K562 (cell line): ENCODE measurements around the gene GZMM. TPM values are rescaled to one million over a fixed set of nuclear protein-coding genes. Genes with fewer than 3 reads are reported as not detected.

Experiments used
- CREB1 ChIP-seq, 2 experiments: sonication (generic) in 1 of 2; formaldehyde crosslinking in 1 of 2; IDR thresholded peaks; 2 replicates each; pipeline versions ENCODE4 v1.6.1 to v1.8.0; 2012 to 2022; ENCODE audit warnings: inconsistent platforms in 1 of 2, mild to moderate bottlenecking in 1 of 2, missing genetic modification reagents in 1 of 2, moderate library complexity in 1 of 2
- ETV1 ChIP-seq: fragments of 450-650 bp; conservative IDR thresholded peaks from 2 replicates; pipeline ENCODE4 v1.6.1; 2016; ENCODE audit warnings: missing genetic modification characterization, control low read depth, low read depth, missing compliant biosample characterization
- NFE2 ChIP-seq: IDR thresholded peaks from 2 replicates; pipeline ENCODE4 v1.6.1; 2014; ENCODE audit warnings: antibody characterized with exemption, low read depth
- POLR2G ChIP-seq: fragments of 200-400 bp; formaldehyde crosslinking; IDR thresholded peaks from 2 replicates; pipeline ENCODE4 v1.6.1; 2017; ENCODE audit warnings: low read depth, mild to moderate bottlenecking, antibody characterized with exemption, low read length, moderate library complexity
- TBP ChIP-seq: optimal IDR thresholded peaks from 2 replicates; pipeline ENCODE3; 2011; ENCODE audit warnings: low read depth, low read length, improper control_type of control experiment
- TEAD4 ChIP-seq, 2 experiments: sonication (generic) in 1 of 2; formaldehyde crosslinking in 1 of 2; IDR thresholded peaks; 2 replicates each; pipeline versions ENCODE4 v1.6.1 to v1.8.0; 2012 to 2022; ENCODE audit warnings: borderline replicate concordance in 1 of 2, inconsistent platforms in 1 of 2, low read length in 1 of 2, mild to moderate bottlenecking in 1 of 2, missing genetic modification reagents in 1 of 2
- THRAP3 ChIP-seq: fragments of 450-650 bp; IDR thresholded peaks from 2 replicates; pipeline ENCODE4 v1.6.1; 2016; ENCODE audit warnings: mild to moderate bottlenecking, inconsistent platforms, borderline replicate concordance
- polyA plus RNA-seq, 8 experiments: library from polyadenylated mRNA; depleted of rRNA in 4 of 8; stranded (reverse) in 5 of 8; unstranded in 3 of 8; fragments of >200 nt; fragmentation: Nextera tagmentation in 2 of 8; fragmentation: Illumina TruSeq in 1 of 8; extraction: Ambion mirVana in 2 of 8; extraction: Trizol in 1 of 8; gene quantifications; 2 replicates each; pipeline versions ENCODE4 v1.2.1 to v1.2.3, GENCODE V29; 2011 to 2014; ENCODE audit warnings: inconsistent platforms in 1 of 8, missing spikeins in 1 of 8
- total RNA-seq, 7 experiments: library from RNA; depleted of rRNA in 6 of 7; stranded (reverse); fragments of >200 nt in 6 of 7; fragmentation: Illumina TruSeq in 2 of 7; extraction: Trizol in 2 of 7; gene quantifications; 2 replicates each; pipeline versions ENCODE4 v1.2.1 to v1.2.3, GENCODE V29; 2011 to 2021; ENCODE audit warnings: low replicate concordance in 1 of 7
- TF ChIP-seq, protein P1 (sequence below): sonication (generic); formaldehyde crosslinking; IDR thresholded peaks from 2 replicates; pipeline ENCODE4 v1.8.0; 2022; ENCODE audit warnings: missing genetic modification reagents, mild to moderate bottlenecking, borderline replicate concordance
- TF ChIP-seq, protein P2 (sequence below), 3 experiments: fragments of 200-800 bp in 1 of 3; sonication (Bioruptor generic) in 1 of 3; sonication (generic) in 1 of 3; formaldehyde crosslinking in 1 of 3; IDR thresholded peaks; 2 replicates each; pipeline versions ENCODE4 v1.6.1 to v1.8.0; 2016 to 2022; ENCODE audit warnings: mild to moderate bottlenecking in 2 of 3, missing compliant biosample characterization in 2 of 3, missing genetic modification characterization in 2 of 3, missing genetic modification reagents in 1 of 3
- TF ChIP-seq, protein P3 (sequence below): fragments of 250-450 bp; sonication (Bioruptor Pico); IDR thresholded peaks from 2 replicates; pipeline ENCODE4 v1.8.0; 2021; ENCODE audit warnings: borderline replicate concordance, mild to moderate bottlenecking, moderate library complexity; ENCODE audit not compliant: poor library complexity, severe bottlenecking
- TF ChIP-seq, protein P4 (sequence below): fragments of 450-650 bp; IDR thresholded peaks from 2 replicates; pipeline ENCODE4 v1.6.1; 2016; ENCODE audit warnings: mild to moderate bottlenecking
- TF ChIP-seq, protein P5 (sequence below): sonication (generic); formaldehyde crosslinking; IDR thresholded peaks from 2 replicates; pipeline ENCODE4 v1.8.0; 2023; ENCODE audit warnings: mild to moderate bottlenecking, missing genetic modification reagents
- TF ChIP-seq, protein P6 (sequence below), 2 experiments: fragments of 450-650 bp in 1 of 2; sonication (generic) in 1 of 2; formaldehyde crosslinking; conservative IDR thresholded peaks; 2 replicates each; pipeline versions ENCODE4 v1.4.0 to v1.8.1; 2020 to 2022; ENCODE audit warnings: mild to moderate bottlenecking in 1 of 2, missing genetic modification reagents in 1 of 2

The GZMM gene
- total and polyA plus RNA-seq, 9 of the 15 experiments (the other 6 are each of a cell fraction or from before 2014, with no cell fraction given), result 0.08 to 2.6 (median 0.70) TPM; not detected in 2

DNA sequence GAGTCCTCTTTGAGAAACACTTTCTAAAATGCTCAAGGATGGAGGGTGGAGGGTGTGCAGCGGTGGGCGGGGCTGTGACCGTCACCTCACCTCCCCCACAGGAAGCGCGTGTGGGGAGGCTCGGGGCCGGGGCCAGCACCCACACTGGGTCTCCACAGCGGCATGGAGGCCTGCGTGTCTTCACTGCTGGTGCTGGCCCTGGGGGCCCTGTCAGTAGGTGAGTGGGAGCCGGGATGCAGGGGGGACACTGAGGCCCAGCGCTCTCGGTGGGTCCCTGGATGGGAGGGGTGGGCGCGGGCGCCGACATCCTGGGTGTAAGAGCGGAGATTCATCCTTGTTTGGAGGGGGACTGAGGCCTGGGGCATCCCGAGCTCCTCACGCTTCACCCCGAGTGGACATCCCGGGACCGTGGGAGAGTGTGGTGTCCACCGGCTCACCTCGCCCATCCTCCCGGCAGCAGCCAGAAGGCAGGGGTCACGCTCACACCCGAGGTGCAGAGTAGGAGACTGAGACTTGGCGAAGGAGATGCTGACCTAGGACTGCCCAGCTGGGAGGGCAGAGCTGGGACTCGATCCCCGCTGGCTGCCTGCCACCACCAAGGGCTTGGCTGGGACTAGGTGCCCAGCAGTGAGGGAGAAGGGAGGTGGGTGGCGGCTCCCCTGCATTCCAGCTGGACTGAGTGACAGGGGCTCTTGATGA, at the start of gene GZMM (continued):
- TF ChIP-seq, protein P1, sequence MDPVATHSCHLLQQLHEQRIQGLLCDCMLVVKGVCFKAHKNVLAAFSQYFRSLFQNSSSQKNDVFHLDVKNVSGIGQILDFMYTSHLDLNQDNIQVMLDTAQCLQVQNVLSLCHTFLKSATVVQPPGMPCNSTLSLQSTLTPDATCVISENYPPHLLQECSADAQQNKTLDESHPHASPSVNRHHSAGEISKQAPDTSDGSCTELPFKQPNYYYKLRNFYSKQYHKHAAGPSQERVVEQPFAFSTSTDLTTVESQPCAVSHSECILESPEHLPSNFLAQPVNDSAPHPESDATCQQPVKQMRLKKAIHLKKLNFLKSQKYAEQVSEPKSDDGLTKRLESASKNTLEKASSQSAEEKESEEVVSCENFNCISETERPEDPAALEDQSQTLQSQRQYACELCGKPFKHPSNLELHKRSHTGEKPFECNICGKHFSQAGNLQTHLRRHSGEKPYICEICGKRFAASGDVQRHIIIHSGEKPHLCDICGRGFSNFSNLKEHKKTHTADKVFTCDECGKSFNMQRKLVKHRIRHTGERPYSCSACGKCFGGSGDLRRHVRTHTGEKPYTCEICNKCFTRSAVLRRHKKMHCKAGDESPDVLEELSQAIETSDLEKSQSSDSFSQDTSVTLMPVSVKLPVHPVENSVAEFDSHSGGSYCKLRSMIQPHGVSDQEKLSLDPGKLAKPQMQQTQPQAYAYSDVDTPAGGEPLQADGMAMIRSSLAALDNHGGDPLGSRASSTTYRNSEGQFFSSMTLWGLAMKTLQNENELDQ (CRISPR knock-in tag), result no peak
- TF ChIP-seq, protein P2, sequence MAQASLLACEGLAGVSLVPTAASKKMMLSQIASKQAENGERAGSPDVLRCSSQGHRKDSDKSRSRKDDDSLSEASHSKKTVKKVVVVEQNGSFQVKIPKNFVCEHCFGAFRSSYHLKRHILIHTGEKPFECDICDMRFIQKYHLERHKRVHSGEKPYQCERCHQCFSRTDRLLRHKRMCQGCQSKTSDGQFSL (CRISPR knock-in tag; IDR thresholded peaks at IDR 0.05), result 0 out of 2 replicates have a peak, but pooled peaks have one; percentile 29
- TF ChIP-seq, protein P2 (tag; IDR thresholded peaks at IDR 0.05), result no peak
- TF ChIP-seq TEAD4 (IDR thresholded peaks at IDR 0.05; ENCODE audit: low read length) (no peak), TEAD4 (CRISPR knock-in tag; IDR thresholded peaks at IDR 0.05; ENCODE audit: borderline replicate concordance) (no peak), THRAP3 (no peak), CREB1 (IDR thresholded peaks at IDR 0.05) (peak; percentile 29; the same call in 1 of the 2 replicates), CREB1 (CRISPR knock-in tag; IDR thresholded peaks at IDR 0.05) (no peak), ETV1 (tag) (peak; percentile 71), POLR2G (peak; percentile 85), NFE2 (no peak), TBP (no peak)
- TF ChIP-seq, protein P3, sequence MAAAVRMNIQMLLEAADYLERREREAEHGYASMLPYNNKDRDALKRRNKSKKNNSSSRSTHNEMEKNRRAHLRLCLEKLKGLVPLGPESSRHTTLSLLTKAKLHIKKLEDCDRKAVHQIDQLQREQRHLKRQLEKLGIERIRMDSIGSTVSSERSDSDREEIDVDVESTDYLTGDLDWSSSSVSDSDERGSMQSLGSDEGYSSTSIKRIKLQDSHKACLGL (CRISPR knock-in tag), result no peak
- TF ChIP-seq, protein P4, sequence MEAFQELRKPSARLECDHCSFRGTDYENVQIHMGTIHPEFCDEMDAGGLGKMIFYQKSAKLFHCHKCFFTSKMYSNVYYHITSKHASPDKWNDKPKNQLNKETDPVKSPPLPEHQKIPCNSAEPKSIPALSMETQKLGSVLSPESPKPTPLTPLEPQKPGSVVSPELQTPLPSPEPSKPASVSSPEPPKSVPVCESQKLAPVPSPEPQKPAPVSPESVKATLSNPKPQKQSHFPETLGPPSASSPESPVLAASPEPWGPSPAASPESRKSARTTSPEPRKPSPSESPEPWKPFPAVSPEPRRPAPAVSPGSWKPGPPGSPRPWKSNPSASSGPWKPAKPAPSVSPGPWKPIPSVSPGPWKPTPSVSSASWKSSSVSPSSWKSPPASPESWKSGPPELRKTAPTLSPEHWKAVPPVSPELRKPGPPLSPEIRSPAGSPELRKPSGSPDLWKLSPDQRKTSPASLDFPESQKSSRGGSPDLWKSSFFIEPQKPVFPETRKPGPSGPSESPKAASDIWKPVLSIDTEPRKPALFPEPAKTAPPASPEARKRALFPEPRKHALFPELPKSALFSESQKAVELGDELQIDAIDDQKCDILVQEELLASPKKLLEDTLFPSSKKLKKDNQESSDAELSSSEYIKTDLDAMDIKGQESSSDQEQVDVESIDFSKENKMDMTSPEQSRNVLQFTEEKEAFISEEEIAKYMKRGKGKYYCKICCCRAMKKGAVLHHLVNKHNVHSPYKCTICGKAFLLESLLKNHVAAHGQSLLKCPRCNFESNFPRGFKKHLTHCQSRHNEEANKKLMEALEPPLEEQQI, result no peak
- TF ChIP-seq, protein P5, sequence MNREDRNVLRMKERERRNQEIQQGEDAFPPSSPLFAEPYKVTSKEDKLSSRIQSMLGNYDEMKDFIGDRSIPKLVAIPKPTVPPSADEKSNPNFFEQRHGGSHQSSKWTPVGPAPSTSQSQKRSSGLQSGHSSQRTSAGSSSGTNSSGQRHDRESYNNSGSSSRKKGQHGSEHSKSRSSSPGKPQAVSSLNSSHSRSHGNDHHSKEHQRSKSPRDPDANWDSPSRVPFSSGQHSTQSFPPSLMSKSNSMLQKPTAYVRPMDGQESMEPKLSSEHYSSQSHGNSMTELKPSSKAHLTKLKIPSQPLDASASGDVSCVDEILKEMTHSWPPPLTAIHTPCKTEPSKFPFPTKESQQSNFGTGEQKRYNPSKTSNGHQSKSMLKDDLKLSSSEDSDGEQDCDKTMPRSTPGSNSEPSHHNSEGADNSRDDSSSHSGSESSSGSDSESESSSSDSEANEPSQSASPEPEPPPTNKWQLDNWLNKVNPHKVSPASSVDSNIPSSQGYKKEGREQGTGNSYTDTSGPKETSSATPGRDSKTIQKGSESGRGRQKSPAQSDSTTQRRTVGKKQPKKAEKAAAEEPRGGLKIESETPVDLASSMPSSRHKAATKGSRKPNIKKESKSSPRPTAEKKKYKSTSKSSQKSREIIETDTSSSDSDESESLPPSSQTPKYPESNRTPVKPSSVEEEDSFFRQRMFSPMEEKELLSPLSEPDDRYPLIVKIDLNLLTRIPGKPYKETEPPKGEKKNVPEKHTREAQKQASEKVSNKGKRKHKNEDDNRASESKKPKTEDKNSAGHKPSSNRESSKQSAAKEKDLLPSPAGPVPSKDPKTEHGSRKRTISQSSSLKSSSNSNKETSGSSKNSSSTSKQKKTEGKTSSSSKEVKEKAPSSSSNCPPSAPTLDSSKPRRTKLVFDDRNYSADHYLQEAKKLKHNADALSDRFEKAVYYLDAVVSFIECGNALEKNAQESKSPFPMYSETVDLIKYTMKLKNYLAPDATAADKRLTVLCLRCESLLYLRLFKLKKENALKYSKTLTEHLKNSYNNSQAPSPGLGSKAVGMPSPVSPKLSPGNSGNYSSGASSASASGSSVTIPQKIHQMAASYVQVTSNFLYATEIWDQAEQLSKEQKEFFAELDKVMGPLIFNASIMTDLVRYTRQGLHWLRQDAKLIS (CRISPR knock-in tag), result 0 out of 2 replicates have a peak, but pooled peaks have one; percentile 17
- TF ChIP-seq, protein P6, sequence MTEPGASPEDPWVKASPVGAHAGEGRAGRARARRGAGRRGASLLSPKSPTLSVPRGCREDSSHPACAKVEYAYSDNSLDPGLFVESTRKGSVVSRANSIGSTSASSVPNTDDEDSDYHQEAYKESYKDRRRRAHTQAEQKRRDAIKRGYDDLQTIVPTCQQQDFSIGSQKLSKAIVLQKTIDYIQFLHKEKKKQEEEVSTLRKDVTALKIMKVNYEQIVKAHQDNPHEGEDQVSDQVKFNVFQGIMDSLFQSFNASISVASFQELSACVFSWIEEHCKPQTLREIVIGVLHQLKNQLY (CRISPR knock-in tag; conservative IDR thresholded peaks at IDR 0.05), result no peak
